GM23338 (cell line): ENCODE measurements around the gene BIRC7. TPM values are rescaled to one million over a fixed set of nuclear protein-coding genes. Genes with fewer than 3 reads are reported as not detected.

ENCODE experiments used
- ATAC-seq: fragments of 200-7000 bp; cut with Tn5 transposase; 3 replicates; pipeline ENCODE4 v1.9.1; 2020
- DNase-seq: peaks from one replicate; pipeline ENCODE4 v3.0.0-alpha.2; 2015; ENCODE audit warnings: low spot score
- H2AFZ ChIP-seq: fragments of 200-600 bp; sonication (generic); 2 replicates; pipeline ENCODE4 v1.8.0; 2016; ENCODE audit warnings: antibody characterized with exemption, mild to moderate bottlenecking, moderate library complexity
- H3F3A ChIP-seq: fragments of 200-600 bp; sonication (generic); replicated peaks from 2 replicates; pipeline ENCODE4 v1.8.0; 2017; ENCODE audit warnings: antibody characterized with exemption, mixed run types, low read depth
- H3K27ac ChIP-seq: fragments of 200-600 bp; sonication (generic); 2 replicates; pipeline ENCODE4 v1.6.1; 2016; ENCODE audit warnings: low read depth
- H3K27me3 ChIP-seq: fragments of 200-600 bp; sonication (generic); 2 replicates; pipeline ENCODE4 v1.8.0; 2016; ENCODE audit warnings: mild to moderate bottlenecking, mixed run types, moderate library complexity; ENCODE audit not compliant: insufficient read depth
- H3K36me3 ChIP-seq: fragments of 200-600 bp; sonication (generic); 2 replicates; pipeline ENCODE4 v1.8.0; 2016; ENCODE audit warnings: mild to moderate bottlenecking; ENCODE audit not compliant: insufficient read depth
- H3K4me1 ChIP-seq: fragments of 200-600 bp; sonication (generic); 2 replicates; pipeline ENCODE4 v1.8.0; 2016; ENCODE audit warnings: mild to moderate bottlenecking, moderate library complexity; ENCODE audit not compliant: insufficient read depth
- H3K4me2 ChIP-seq: fragments of 200-600 bp; sonication (generic); 2 replicates; pipeline ENCODE4 v1.7.1; 2017; ENCODE audit warnings: mixed run types
- H3K4me3 ChIP-seq: fragments of 200-600 bp; sonication (generic); 2 replicates; pipeline ENCODE4 v1.6.1; 2016; ENCODE audit warnings: mixed run types
- H3K79me2 ChIP-seq: fragments of 200-600 bp; sonication (generic); replicated peaks from 2 replicates; pipeline ENCODE4 v1.8.0; 2017; ENCODE audit warnings: mild to moderate bottlenecking; ENCODE audit not compliant: insufficient read depth
- H3K9me2 ChIP-seq: fragments of 200-600 bp; sonication (generic); 2 replicates; pipeline ENCODE4 v1.8.0; 2017; ENCODE audit not compliant: insufficient read depth
- H4K20me1 ChIP-seq: fragments of 200-600 bp; sonication (generic); replicated peaks from 2 replicates; pipeline ENCODE4 v1.8.0; 2017; ENCODE audit warnings: mild to moderate bottlenecking; ENCODE audit not compliant: insufficient read depth
- H3K27ac Mint-ChIP-seq: 2 replicates; pipeline ENCODE4 v1.8.0; 2020; ENCODE audit warnings: inconsistent platforms, mild to moderate bottlenecking, moderate library complexity, mixed read lengths
- H3K27me3 Mint-ChIP-seq: 3 replicates; pipeline ENCODE4 v1.8.0; 2022; ENCODE audit warnings: low read depth, mild to moderate bottlenecking, moderate library complexity, mixed read lengths, inconsistent platforms; ENCODE audit not compliant: insufficient read depth, poor library complexity
- H3K36me3 Mint-ChIP-seq: 3 replicates; pipeline ENCODE4 v1.8.0; 2021; ENCODE audit warnings: low read depth, mild to moderate bottlenecking, inconsistent platforms, moderate library complexity, mixed read lengths
- H3K4me1 Mint-ChIP-seq: 3 replicates; pipeline ENCODE4 v1.8.0; 2020; ENCODE audit warnings: mild to moderate bottlenecking, inconsistent platforms, mixed read lengths
- H3K4me3 Mint-ChIP-seq: 3 replicates; pipeline ENCODE4 v1.8.0; 2021; ENCODE audit warnings: moderate library complexity, mild to moderate bottlenecking, inconsistent platforms, mixed read lengths
- H3K9me3 Mint-ChIP-seq: 3 replicates; pipeline ENCODE4 v1.8.0; 2020; ENCODE audit warnings: moderate library complexity, mild to moderate bottlenecking, inconsistent platforms, mixed read lengths
- CREB1 ChIP-seq: fragments of 250-450 bp; sonication (Bioruptor Pico); IDR thresholded peaks from 2 replicates; pipeline ENCODE4 v1.5.0; 2020; ENCODE audit warnings: low read depth, mild to moderate bottlenecking, moderate library complexity
- EZH2 ChIP-seq: fragments of 200-600 bp; sonication (generic); IDR thresholded peaks from one replicate; pipeline ENCODE4 v1.8.0; 2017; ENCODE audit warnings: antibody characterized with exemption, mild to moderate bottlenecking, low read depth; ENCODE audit not compliant: unreplicated experiment
- EZH2phosphoT487 ChIP-seq: fragments of 200-600 bp; sonication (generic); IDR thresholded peaks from one replicate; pipeline ENCODE4 v1.8.1; 2018; ENCODE audit warnings: antibody characterized with exemption; ENCODE audit not compliant: unreplicated experiment
- JUNB ChIP-seq: IDR thresholded peaks from one replicate; pipeline ENCODE4 v1.6.1; 2016; ENCODE audit warnings: antibody characterized with exemption; ENCODE audit not compliant: unreplicated experiment
- NANOG ChIP-seq: IDR thresholded peaks from 2 replicates; pipeline ENCODE4 v1.6.1; 2016; ENCODE audit warnings: antibody characterized with exemption, borderline replicate concordance
- POLR2AphosphoS5 ChIP-seq: IDR thresholded peaks from 2 replicates; pipeline ENCODE4 v1.6.1; 2016; ENCODE audit warnings: antibody characterized with exemption, low read depth
- STAT1 ChIP-seq: IDR thresholded peaks from one replicate; pipeline ENCODE4 v1.6.1; 2016; ENCODE audit warnings: antibody characterized with exemption; ENCODE audit not compliant: unreplicated experiment
- ZNF114 ChIP-seq: fragments of 250-450 bp; sonication (Bioruptor Pico); IDR thresholded peaks from 2 replicates; pipeline ENCODE4 v1.5.0; 2020; ENCODE audit warnings: mild to moderate bottlenecking, moderate library complexity
- ZNF331 ChIP-seq: fragments of 250-450 bp; sonication (Bioruptor Pico); IDR thresholded peaks from 2 replicates; pipeline ENCODE4 v1.5.0; 2020; ENCODE audit warnings: low read depth, mild to moderate bottlenecking, moderate library complexity
- polyA plus RNA-seq: library from polyadenylated mRNA; unstranded; fragments of >200 nt; fragmentation: Nextera tagmentation; extraction: Ambion mirVana; gene quantifications from 2 replicates; pipeline ENCODE4 v1.2.1, GENCODE V29; 2016
- total RNA-seq: library from RNA; depleted of rRNA; stranded (reverse); fragments of >200 nt; shearing (Covaris generic); gene quantifications from 2 replicates; pipeline ENCODE4 v1.2.3, GENCODE V29; 2014
- TF ChIP-seq, protein P1 (sequence below), 2 experiments: fragments of 200-600 bp in 1 of 2; sonication (generic) in 1 of 2; conservative IDR thresholded peaks; 2 replicates each; pipeline versions ENCODE4 v1.5.1 to v1.6.1; 2016 to 2017; ENCODE audit warnings: antibody characterized with exemption in 2 of 2, low read depth in 2 of 2, mild to moderate bottlenecking in 2 of 2, moderate library complexity in 1 of 2
- TF ChIP-seq, protein P2 (sequence below): fragments of 250-450 bp; sonication (Bioruptor Pico); IDR thresholded peaks from 2 replicates; pipeline ENCODE4 v1.5.0; 2020; ENCODE audit warnings: mild to moderate bottlenecking, moderate library complexity
- TF ChIP-seq, protein P3 (sequence below): IDR thresholded peaks from one replicate; pipeline ENCODE4 v1.6.1; 2018; ENCODE audit warnings: antibody characterized with exemption; ENCODE audit not compliant: unreplicated experiment
- TF ChIP-seq, protein P4 (sequence below): IDR thresholded peaks from 2 replicates; pipeline ENCODE4 v1.6.1; 2016; ENCODE audit warnings: antibody characterized with exemption

Gene BIRC7
- total and polyA plus RNA-seq, 2 experiments from 2014 or later = 0.16 to 0.24 TPM

DNA sequence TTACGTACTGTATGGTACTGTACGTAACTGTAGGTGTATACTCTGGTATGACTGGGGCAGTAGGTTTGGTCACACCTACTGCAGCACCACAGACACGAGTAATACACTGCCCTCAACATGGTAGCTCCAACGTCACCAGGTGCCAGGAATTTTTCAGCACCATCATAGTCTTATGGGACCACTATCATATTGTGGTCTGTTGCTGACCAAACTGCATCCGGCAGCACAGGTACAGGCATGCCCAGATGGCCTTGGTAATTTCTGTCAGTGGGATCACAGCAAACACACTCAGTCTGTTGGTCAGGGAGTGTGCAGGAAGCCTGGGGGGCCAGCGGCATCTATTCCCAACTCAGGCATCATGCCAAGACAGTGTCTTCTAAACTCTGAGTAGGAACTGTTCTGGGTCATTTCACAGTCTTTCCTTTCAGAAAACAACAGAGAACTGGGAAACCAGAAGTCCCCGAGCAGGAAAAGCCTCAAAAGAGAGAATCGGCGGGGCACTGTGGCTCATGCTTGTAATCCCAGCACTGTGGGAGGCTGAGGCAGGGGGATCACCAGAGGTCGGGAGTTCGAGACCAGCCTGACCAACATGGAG lies 25.6 kb upstream of the BIRC7 start:
- H3K4me3 Mint-ChIP-seq = no peak overlapping the region
- ATAC-seq (no peak), DNase-seq (no peak)
- no peak overlapping the region for H3K4me2 ChIP-seq
- H4K20me1 ChIP-seq = peaks cover 78% of the 10 kb centered on the region
- H3K4me1 Mint-ChIP-seq = peaks cover 22% of the 10 kb centered on the region
- H3K9me2 ChIP-seq = no peaks in the 10 kb centered on the region
- no peak overlapping the region for H2AFZ ChIP-seq
- peaks cover 100% of the 10 kb centered on the region for H3K79me2 ChIP-seq
- TF ChIP-seq POLR2AphosphoS5 (no peak), ZNF114 (no peak), ZNF331 (CRISPR knock-in tag) (no peak), STAT1 (no peak), EZH2phosphoT487 (no peak), NANOG (no peak), EZH2 (no peak), JUNB (no peak), CREB1 (CRISPR knock-in tag) (no peak)
- TF ChIP-seq, protein P1, sequence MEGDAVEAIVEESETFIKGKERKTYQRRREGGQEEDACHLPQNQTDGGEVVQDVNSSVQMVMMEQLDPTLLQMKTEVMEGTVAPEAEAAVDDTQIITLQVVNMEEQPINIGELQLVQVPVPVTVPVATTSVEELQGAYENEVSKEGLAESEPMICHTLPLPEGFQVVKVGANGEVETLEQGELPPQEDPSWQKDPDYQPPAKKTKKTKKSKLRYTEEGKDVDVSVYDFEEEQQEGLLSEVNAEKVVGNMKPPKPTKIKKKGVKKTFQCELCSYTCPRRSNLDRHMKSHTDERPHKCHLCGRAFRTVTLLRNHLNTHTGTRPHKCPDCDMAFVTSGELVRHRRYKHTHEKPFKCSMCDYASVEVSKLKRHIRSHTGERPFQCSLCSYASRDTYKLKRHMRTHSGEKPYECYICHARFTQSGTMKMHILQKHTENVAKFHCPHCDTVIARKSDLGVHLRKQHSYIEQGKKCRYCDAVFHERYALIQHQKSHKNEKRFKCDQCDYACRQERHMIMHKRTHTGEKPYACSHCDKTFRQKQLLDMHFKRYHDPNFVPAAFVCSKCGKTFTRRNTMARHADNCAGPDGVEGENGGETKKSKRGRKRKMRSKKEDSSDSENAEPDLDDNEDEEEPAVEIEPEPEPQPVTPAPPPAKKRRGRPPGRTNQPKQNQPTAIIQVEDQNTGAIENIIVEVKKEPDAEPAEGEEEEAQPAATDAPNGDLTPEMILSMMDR (conservative IDR thresholded peaks at IDR 0.05; ENCODE audit: low read depth in 2 of 2) = no peak
- TF ChIP-seq, protein P2, sequence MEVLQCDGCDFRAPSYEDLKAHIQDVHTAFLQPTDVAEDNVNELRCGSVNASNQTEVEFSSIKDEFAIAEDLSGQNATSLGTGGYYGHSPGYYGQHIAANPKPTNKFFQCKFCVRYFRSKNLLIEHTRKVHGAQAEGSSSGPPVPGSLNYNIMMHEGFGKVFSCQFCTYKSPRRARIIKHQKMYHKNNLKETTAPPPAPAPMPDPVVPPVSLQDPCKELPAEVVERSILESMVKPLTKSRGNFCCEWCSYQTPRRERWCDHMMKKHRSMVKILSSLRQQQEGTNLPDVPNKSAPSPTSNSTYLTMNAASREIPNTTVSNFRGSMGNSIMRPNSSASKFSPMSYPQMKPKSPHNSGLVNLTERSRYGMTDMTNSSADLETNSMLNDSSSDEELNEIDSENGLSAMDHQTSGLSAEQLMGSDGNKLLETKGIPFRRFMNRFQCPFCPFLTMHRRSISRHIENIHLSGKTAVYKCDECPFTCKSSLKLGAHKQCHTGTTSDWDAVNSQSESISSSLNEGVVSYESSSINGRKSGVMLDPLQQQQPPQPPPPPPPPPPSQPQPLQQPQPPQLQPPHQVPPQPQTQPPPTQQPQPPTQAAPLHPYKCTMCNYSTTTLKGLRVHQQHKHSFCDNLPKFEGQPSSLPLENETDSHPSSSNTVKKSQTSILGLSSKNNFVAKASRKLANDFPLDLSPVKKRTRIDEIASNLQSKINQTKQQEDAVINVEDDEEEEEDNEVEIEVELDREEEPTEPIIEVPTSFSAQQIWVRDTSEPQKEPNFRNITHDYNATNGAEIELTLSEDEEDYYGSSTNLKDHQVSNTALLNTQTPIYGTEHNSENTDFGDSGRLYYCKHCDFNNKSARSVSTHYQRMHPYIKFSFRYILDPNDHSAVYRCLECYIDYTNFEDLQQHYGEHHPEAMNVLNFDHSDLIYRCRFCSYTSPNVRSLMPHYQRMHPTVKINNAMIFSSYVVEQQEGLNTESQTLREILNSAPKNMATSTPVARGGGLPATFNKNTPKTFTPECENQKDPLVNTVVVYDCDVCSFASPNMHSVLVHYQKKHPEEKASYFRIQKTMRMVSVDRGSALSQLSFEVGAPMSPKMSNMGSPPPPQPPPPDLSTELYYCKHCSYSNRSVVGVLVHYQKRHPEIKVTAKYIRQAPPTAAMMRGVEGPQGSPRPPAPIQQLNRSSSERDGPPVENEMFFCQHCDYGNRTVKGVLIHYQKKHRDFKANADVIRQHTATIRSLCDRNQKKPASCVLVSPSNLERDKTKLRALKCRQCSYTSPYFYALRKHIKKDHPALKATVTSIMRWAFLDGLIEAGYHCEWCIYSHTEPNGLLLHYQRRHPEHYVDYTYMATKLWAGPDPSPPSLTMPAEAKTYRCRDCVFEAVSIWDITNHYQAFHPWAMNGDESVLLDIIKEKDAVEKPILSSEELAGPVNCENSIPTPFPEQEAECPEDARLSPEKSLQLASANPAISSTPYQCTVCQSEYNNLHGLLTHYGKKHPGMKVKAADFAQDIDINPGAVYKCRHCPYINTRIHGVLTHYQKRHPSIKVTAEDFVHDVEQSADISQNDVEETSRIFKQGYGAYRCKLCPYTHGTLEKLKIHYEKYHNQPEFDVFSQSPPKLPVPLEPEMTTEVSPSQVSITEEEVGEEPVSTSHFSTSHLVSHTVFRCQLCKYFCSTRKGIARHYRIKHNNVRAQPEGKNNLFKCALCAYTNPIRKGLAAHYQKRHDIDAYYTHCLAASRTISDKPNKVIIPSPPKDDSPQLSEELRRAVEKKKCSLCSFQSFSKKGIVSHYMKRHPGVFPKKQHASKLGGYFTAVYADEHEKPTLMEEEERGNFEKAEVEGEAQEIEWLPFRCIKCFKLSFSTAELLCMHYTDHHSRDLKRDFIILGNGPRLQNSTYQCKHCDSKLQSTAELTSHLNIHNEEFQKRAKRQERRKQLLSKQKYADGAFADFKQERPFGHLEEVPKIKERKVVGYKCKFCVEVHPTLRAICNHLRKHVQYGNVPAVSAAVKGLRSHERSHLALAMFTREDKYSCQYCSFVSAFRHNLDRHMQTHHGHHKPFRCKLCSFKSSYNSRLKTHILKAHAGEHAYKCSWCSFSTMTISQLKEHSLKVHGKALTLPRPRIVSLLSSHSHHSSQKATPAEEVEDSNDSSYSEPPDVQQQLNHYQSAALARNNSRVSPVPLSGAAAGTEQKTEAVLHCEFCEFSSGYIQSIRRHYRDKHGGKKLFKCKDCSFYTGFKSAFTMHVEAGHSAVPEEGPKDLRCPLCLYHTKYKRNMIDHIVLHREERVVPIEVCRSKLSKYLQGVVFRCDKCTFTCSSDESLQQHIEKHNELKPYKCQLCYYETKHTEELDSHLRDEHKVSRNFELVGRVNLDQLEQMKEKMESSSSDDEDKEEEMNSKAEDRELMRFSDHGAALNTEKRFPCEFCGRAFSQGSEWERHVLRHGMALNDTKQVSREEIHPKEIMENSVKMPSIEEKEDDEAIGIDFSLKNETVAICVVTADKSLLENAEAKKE (CRISPR knock-in tag) = no peak
- TF ChIP-seq, protein P3, sequence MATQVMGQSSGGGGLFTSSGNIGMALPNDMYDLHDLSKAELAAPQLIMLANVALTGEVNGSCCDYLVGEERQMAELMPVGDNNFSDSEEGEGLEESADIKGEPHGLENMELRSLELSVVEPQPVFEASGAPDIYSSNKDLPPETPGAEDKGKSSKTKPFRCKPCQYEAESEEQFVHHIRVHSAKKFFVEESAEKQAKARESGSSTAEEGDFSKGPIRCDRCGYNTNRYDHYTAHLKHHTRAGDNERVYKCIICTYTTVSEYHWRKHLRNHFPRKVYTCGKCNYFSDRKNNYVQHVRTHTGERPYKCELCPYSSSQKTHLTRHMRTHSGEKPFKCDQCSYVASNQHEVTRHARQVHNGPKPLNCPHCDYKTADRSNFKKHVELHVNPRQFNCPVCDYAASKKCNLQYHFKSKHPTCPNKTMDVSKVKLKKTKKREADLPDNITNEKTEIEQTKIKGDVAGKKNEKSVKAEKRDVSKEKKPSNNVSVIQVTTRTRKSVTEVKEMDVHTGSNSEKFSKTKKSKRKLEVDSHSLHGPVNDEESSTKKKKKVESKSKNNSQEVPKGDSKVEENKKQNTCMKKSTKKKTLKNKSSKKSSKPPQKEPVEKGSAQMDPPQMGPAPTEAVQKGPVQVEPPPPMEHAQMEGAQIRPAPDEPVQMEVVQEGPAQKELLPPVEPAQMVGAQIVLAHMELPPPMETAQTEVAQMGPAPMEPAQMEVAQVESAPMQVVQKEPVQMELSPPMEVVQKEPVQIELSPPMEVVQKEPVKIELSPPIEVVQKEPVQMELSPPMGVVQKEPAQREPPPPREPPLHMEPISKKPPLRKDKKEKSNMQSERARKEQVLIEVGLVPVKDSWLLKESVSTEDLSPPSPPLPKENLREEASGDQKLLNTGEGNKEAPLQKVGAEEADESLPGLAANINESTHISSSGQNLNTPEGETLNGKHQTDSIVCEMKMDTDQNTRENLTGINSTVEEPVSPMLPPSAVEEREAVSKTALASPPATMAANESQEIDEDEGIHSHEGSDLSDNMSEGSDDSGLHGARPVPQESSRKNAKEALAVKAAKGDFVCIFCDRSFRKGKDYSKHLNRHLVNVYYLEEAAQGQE = no peak
- TF ChIP-seq, protein P4, sequence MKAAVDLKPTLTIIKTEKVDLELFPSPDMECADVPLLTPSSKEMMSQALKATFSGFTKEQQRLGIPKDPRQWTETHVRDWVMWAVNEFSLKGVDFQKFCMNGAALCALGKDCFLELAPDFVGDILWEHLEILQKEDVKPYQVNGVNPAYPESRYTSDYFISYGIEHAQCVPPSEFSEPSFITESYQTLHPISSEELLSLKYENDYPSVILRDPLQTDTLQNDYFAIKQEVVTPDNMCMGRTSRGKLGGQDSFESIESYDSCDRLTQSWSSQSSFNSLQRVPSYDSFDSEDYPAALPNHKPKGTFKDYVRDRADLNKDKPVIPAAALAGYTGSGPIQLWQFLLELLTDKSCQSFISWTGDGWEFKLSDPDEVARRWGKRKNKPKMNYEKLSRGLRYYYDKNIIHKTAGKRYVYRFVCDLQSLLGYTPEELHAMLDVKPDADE = no peak
- H3K27ac Mint-ChIP-seq = no peak overlapping the region
- no peak overlapping the region for H3K27ac ChIP-seq
- no peaks in the 10 kb centered on the region for H3K9me3 Mint-ChIP-seq
- peaks cover 34% of the 10 kb centered on the region for H3K36me3 ChIP-seq
- H3K4me1 ChIP-seq = peaks cover 15% of the 10 kb centered on the region; the same call in 1 of the 2 replicates
- peaks cover 6% of the 10 kb centered on the region for H3K27me3 Mint-ChIP-seq
- H3K4me3 ChIP-seq = no peak overlapping the region
- H3K27me3 ChIP-seq = no peaks in the 10 kb centered on the region
- peaks cover 11% of the 10 kb centered on the region; the same call in 1 of the 2 replicates for H3F3A ChIP-seq
- peaks cover 92% of the 10 kb centered on the region for H3K36me3 Mint-ChIP-seq
